ENCODE results near the gene ZFAND6. TPM values are rescaled to one million over a fixed set of nuclear protein-coding genes. Genes with fewer than 3 reads are reported as not detected.

Gene ZFAND6
- total RNA-seq, 1 experiment from 2014 or later: 41.4 TPM

DNA sequence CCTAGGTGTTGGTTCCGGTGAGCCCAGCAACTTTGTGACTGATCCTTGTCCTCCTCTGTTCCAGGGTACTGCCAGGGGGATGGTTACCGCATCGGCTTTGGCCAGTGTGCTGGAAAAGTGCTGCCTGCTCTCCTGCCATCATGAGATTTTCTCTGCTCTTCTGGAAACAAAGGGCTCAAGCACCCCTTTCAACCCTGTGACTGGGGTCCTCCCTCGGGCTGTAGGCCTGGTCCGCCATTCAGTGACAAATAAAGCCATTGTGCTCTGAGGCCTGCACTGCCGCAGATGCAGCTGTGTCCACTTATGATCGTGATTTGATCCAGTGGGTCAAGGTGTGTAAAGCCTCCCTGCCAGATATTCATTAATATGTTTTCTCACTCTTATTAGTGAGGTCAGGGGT, 126.6 kb downstream of the ZFAND6 start:
- intact Hi-C loops (cut with micrococcal nuclease; ENCODE audit: unreplicated experiment): no loop called here
- H3K4me3 ChIP-seq (ENCODE audit: low read depth, low read length, poor library complexity, severe bottlenecking): no peak overlapping the region
- ChIA-PET CTCF (no interaction called here), POLR2A (ENCODE audit: low non-redundant PET) (no interaction called here)
- H3K4me1 ChIP-seq (ENCODE audit: insufficient read depth, low read length, poor library complexity, severe bottlenecking): no peaks in the 10 kb centered on the region
- H3K27me3 ChIP-seq (replicated peaks; ENCODE audit: insufficient read depth, low read depth, low read length, poor library complexity): no peaks in the 10 kb centered on the region
- no peaks in the 10 kb centered on the region for H3K9me3 ChIP-seq (ENCODE audit: low read depth, low read length, poor library complexity, severe bottlenecking)
- BruUV-seq (replicated peaks): no TSS peak
- DNase-seq (ENCODE audit: low spot score): no peak
- TF ChIP-seq, protein P1, sequence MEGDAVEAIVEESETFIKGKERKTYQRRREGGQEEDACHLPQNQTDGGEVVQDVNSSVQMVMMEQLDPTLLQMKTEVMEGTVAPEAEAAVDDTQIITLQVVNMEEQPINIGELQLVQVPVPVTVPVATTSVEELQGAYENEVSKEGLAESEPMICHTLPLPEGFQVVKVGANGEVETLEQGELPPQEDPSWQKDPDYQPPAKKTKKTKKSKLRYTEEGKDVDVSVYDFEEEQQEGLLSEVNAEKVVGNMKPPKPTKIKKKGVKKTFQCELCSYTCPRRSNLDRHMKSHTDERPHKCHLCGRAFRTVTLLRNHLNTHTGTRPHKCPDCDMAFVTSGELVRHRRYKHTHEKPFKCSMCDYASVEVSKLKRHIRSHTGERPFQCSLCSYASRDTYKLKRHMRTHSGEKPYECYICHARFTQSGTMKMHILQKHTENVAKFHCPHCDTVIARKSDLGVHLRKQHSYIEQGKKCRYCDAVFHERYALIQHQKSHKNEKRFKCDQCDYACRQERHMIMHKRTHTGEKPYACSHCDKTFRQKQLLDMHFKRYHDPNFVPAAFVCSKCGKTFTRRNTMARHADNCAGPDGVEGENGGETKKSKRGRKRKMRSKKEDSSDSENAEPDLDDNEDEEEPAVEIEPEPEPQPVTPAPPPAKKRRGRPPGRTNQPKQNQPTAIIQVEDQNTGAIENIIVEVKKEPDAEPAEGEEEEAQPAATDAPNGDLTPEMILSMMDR (conservative IDR thresholded peaks at IDR 0.05; ENCODE audit: low read depth, low read length): no peak
- no peak for TF ChIP-seq EZH2 (IDR thresholded peaks at IDR 0.05; ENCODE audit: borderline replicate concordance, low read depth, low read length, poor library complexity, severe bottlenecking)
- H3K27ac ChIP-seq (ENCODE audit: low read depth, low read length, poor library complexity, severe bottlenecking): no peak overlapping the region
- no peaks in the 10 kb centered on the region for H3K36me3 ChIP-seq (ENCODE audit: insufficient read depth, low read length, poor library complexity, severe bottlenecking)

- DNase-seq (ENCODE audit: low spot score): no peak
- no TSS peak for BruUV-seq (replicated peaks)
- Histone ChIP-seq H3K4me1 (ENCODE audit: insufficient read depth, low read length, poor library complexity, severe bottlenecking) (no peaks in the 10 kb centered on the region), H3K36me3 (ENCODE audit: insufficient read depth, low read length, poor library complexity, severe bottlenecking) (no peaks in the 10 kb centered on the region), H3K27ac (ENCODE audit: low read depth, low read length, poor library complexity, severe bottlenecking) (no peak overlapping the region), H3K27me3 (replicated peaks; ENCODE audit: insufficient read depth, low read depth, low read length, poor library complexity) (no peaks in the 10 kb centered on the region), H3K4me3 (ENCODE audit: low read depth, low read length, poor library complexity, severe bottlenecking) (no peak overlapping the region), H3K9me3 (ENCODE audit: low read depth, low read length, poor library complexity, severe bottlenecking) (no peaks in the 10 kb centered on the region)
- TF ChIP-seq, protein P1 (conservative IDR thresholded peaks at IDR 0.05; ENCODE audit: low read depth, low read length): no peak
- no peak for TF ChIP-seq EZH2 (IDR thresholded peaks at IDR 0.05; ENCODE audit: borderline replicate concordance, low read depth, low read length, poor library complexity, severe bottlenecking)
- ChIA-PET POLR2A (ENCODE audit: low non-redundant PET) (no interaction called here), CTCF (no interaction called here)
- intact Hi-C loops (cut with micrococcal nuclease; ENCODE audit: unreplicated experiment): no loop called here
Observed at GRCh38 chr15:80186597-80186996, 127.1 kb downstream of the ZFAND6 start.

Other genes starting within 250 kb of the ZFAND6 start
- gene MTHFS, start 162.7 kb upstream of the ZFAND6 start, total RNA-seq (2021): 8.7 and 9.4 TPM in 2 replicates
- gene BCL2A1, start 88.5 kb upstream of the ZFAND6 start, total RNA-seq (2021): not detected in 2 replicates
- gene FAH, start 93.3 kb downstream of the ZFAND6 start, total RNA-seq (2021): 2.0 and 5.3 TPM in 2 replicates
- gene CTXND1, start 192.5 kb downstream of the ZFAND6 start, total RNA-seq (2021): not detected in 2 replicates

Data from A673 (cell line).